GM21390 (cell line): ENCODE measurements around the gene SLC12A6.
"Not testable (repeated sequence)": the region's sequence is repeated elsewhere in the genome, so short reads cannot be mapped to it uniquely, and the experiment has no call there.

Experiments
- ATAC-seq: cut with Tn5 transposase; IDR thresholded peaks from one replicate; pipeline ENCODE4 v1.9.1; 2021; ENCODE audit not compliant: unreplicated experiment

SLC12A6 gene

GRCh38 chr15:34358367-34358766, 20.8 kb upstream of the SLC12A6 start:
- ATAC-seq, result no peak

- no peak for ATAC-seq
Measured at GRCh38 chr15:34357653-34358052, 20.1 kb upstream of the SLC12A6 start.

GRCh38 chr15:34355241-34355640, 17.7 kb upstream of the SLC12A6 start:
- no peak for ATAC-seq

GRCh38 chr15:34354286-34354685, 16.7 kb upstream of the SLC12A6 start:
- ATAC-seq, result no peak

GRCh38 chr15:34353627-34354026, 16.0 kb upstream of the SLC12A6 start:
- no peak for ATAC-seq

GRCh38 chr15:34352996-34353395, 15.4 kb upstream of the SLC12A6 start:
- not testable (repeated sequence) for ATAC-seq

GRCh38 chr15:34349769-34350168, 12.2 kb upstream of the SLC12A6 start:
- ATAC-seq, result no peak

GRCh38 chr15:34348735-34349300, 11.2 kb upstream of the SLC12A6 start:
- ATAC-seq, result no peak

- ATAC-seq, result no peak
Measured at GRCh38 chr15:34347951-34348638, 10.5 kb upstream of the SLC12A6 start.

GRCh38 chr15:34342737-34343575, 5.4 kb upstream of the SLC12A6 start, which contains the start of the genes NOP10 and NUTM1:
TSS of gene NOP10 (minus strand) at chr15:34343136. CDS start at chr15:34343073, 63 bp downstream.
TSS of gene NUTM1 (plus strand) at chr15:34343315. CDS start at chr15:34343697, 382 bp downstream.
- ATAC-seq, result peak; percentile 81

GRCh38 chr15:34342213-34342736, 4.7 kb upstream of the SLC12A6 start:
- not testable (repeated sequence) for ATAC-seq

GRCh38 chr15:34341381-34342212, 4.0 kb upstream of the SLC12A6 start:
- no peak for ATAC-seq

GRCh38 chr15:34339946-34340345, 2.4 kb upstream of the SLC12A6 start:
- ATAC-seq, result no peak

- no peak for ATAC-seq
Measured at GRCh38 chr15:34338347-34338746, 766 bp upstream of the SLC12A6 start.

- peak; percentile 6 for ATAC-seq
Measured at GRCh38 chr15:34336991-34337556, 507 bp downstream of the SLC12A6 start.

- no peak for ATAC-seq
Measured at GRCh38 chr15:34336231-34336990, 1.2 kb downstream of the SLC12A6 start.

- ATAC-seq, result no peak
Measured at GRCh38 chr15:34335176-34336032, 2.2 kb downstream of the SLC12A6 start.

- ATAC-seq, result no peak
Measured at GRCh38 chr15:34334672-34335071, 2.9 kb downstream of the SLC12A6 start.
